Effector memory CD4-positive, alpha-beta T cell (primary cell): Measurements from ENCODE around the gene EGR2.

ENCODE experiments used
- DNase-seq, 3 donors: peaks; one replicate each; pipeline ENCODE4 v3.0.0-alpha.2; 2020
- H3K27ac ChIP-seq: 2 replicates; pipeline ENCODE4 v1.7.0; 2013; ENCODE audit warnings: mild to moderate bottlenecking, low read length, moderate library complexity; ENCODE audit not compliant: insufficient read depth, poor library complexity, severe bottlenecking
- H3K27me3 ChIP-seq: replicated peaks from 2 replicates; pipeline ENCODE4 v1.7.0; 2013; ENCODE audit warnings: mild to moderate bottlenecking, low read length; ENCODE audit not compliant: insufficient read depth, control insufficient read depth, poor library complexity, severe bottlenecking
- H3K36me3 ChIP-seq: 2 replicates; pipeline ENCODE4 v1.7.0; 2013; ENCODE audit warnings: mild to moderate bottlenecking, low read length, moderate library complexity; ENCODE audit not compliant: control insufficient read depth, insufficient read depth
- H3K4me1 ChIP-seq: 2 replicates; pipeline ENCODE4 v1.7.0; 2013; ENCODE audit warnings: low read length, mild to moderate bottlenecking; ENCODE audit not compliant: control insufficient read depth, insufficient read depth, poor library complexity, severe bottlenecking
- H3K4me3 ChIP-seq: 2 replicates; pipeline ENCODE4 v1.7.0; 2013; ENCODE audit warnings: low read length, low read depth, mild to moderate bottlenecking; ENCODE audit not compliant: insufficient read depth, poor library complexity, severe bottlenecking
- H3K9me3 ChIP-seq: 2 replicates; pipeline ENCODE4 v1.7.0; 2013; ENCODE audit warnings: mild to moderate bottlenecking, low read length, moderate library complexity; ENCODE audit not compliant: control insufficient read depth

Gene EGR2

DNA sequence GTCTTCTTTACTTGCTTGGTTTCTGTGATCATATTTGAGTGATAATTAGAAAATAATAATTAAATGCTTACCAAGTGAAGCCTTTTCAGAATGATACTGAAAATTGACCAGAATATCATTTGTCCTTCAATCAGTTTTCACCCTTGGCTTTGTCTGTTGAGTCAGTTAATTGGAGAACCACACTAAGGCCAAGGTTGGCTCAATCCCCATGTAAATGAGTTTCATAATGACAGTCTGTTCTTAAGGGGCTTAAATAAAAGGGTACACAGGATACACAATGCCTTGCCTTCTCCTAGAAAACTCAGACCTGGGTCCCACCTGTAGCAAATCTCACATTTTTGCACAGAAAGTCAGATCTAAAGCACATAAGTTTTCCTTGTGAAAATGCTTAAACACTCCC, 31.3 kb upstream of the EGR2 start:
- Histone ChIP-seq H3K4me3 (no peak overlapping the region), H3K4me1 (no peaks in the 10 kb centered on the region)

GRCh38 chr10:62844280-62845011, 28.3 kb upstream of the EGR2 start:
- no peaks in the 10 kb centered on the region for H3K4me1 ChIP-seq
- H3K4me3 ChIP-seq = no peak overlapping the region
- no peaks in the 10 kb centered on the region for H3K36me3 ChIP-seq
- no peak overlapping the region for H3K27ac ChIP-seq
- no peaks in the 10 kb centered on the region for H3K9me3 ChIP-seq
- no peak for DNase-seq
- no peaks in the 10 kb centered on the region for H3K27me3 ChIP-seq

More for the DNA sequence above, 31.3 kb upstream of the EGR2 start:
- no peak for DNase-seq
- H3K27ac ChIP-seq = no peak overlapping the region
- no peaks in the 10 kb centered on the region for H3K27me3 ChIP-seq
- no peaks in the 10 kb centered on the region for H3K9me3 ChIP-seq
- no peaks in the 10 kb centered on the region for H3K36me3 ChIP-seq

GRCh38 chr10:62843600-62843999, 27.4 kb upstream of the EGR2 start:
- Histone ChIP-seq H3K27me3 (no peaks in the 10 kb centered on the region), H3K9me3 (no peaks in the 10 kb centered on the region), H3K4me3 (no peak overlapping the region), H3K27ac (no peak overlapping the region), H3K36me3 (no peaks in the 10 kb centered on the region), H3K4me1 (no peaks in the 10 kb centered on the region)
- DNase-seq = no peak

DNA sequence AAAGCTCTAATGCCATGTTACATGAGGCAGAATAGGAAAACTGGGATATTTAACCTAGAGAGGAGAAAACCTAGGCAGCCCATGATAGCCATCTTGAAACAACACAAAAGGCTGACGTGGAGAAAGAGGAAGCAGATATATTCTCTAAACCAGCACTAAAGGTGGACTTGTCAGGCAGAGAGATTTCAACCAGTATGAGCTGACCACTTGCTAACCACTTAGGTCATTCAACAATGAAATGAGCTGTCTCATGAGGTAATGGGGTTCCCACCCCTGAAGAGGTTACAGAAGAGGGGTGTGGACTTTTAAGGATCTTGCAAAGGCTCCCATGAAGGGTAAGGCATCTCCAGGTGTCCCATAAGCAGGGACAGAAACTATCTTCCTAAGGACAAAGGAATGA, 26.8 kb upstream of the EGR2 start:
- H3K27me3 ChIP-seq = no peaks in the 10 kb centered on the region
- no peak overlapping the region for H3K27ac ChIP-seq

GRCh38 chr10:62839590-62839989, 23.4 kb upstream of the EGR2 start:
- H3K4me1 ChIP-seq = no peaks in the 10 kb centered on the region
- no peak overlapping the region for H3K4me3 ChIP-seq
- DNase-seq = no peak
- no peaks in the 10 kb centered on the region for H3K36me3 ChIP-seq
- H3K27me3 ChIP-seq = no peaks in the 10 kb centered on the region
- H3K9me3 ChIP-seq = no peaks in the 10 kb centered on the region
- H3K27ac ChIP-seq = no peak overlapping the region

More for the DNA sequence above, 26.8 kb upstream of the EGR2 start:
- DNase-seq = no peak
- H3K4me3 ChIP-seq = no peak overlapping the region
- H3K9me3 ChIP-seq = no peaks in the 10 kb centered on the region
- H3K4me1 ChIP-seq = no peaks in the 10 kb centered on the region
- no peaks in the 10 kb centered on the region for H3K36me3 ChIP-seq

- H3K36me3 ChIP-seq = no peaks in the 10 kb centered on the region
- H3K27me3 ChIP-seq = no peaks in the 10 kb centered on the region
- no peak overlapping the region for H3K27ac ChIP-seq
- DNase-seq = no peak
- no peaks in the 10 kb centered on the region for H3K4me1 ChIP-seq
- H3K9me3 ChIP-seq = no peaks in the 10 kb centered on the region
- H3K4me3 ChIP-seq = no peak overlapping the region
Measured at GRCh38 chr10:62831346-62831745, 15.2 kb upstream of the EGR2 start.

GRCh38 chr10:62830679-62831078, 14.5 kb upstream of the EGR2 start:
- Histone ChIP-seq H3K27me3 (no peaks in the 10 kb centered on the region), H3K27ac (no peak overlapping the region), H3K4me3 (no peak overlapping the region), H3K9me3 (no peaks in the 10 kb centered on the region), H3K4me1 (no peaks in the 10 kb centered on the region), H3K36me3 (no peaks in the 10 kb centered on the region)
- DNase-seq = no peak

- no peak overlapping the region for H3K27ac ChIP-seq
- H3K9me3 ChIP-seq = no peaks in the 10 kb centered on the region
- no peaks in the 10 kb centered on the region for H3K27me3 ChIP-seq
- H3K4me3 ChIP-seq = no peak overlapping the region
- no peaks in the 10 kb centered on the region for H3K36me3 ChIP-seq
- H3K4me1 ChIP-seq = no peaks in the 10 kb centered on the region
- no peak for DNase-seq
Measured at GRCh38 chr10:62829622-62830021, 13.5 kb upstream of the EGR2 start.

GRCh38 chr10:62826273-62826672, 10.1 kb upstream of the EGR2 start:
- Histone ChIP-seq H3K9me3 (no peaks in the 10 kb centered on the region), H3K27me3 (no peaks in the 10 kb centered on the region), H3K27ac (no peak overlapping the region), H3K36me3 (no peaks in the 10 kb centered on the region), H3K4me1 (no peaks in the 10 kb centered on the region), H3K4me3 (no peak overlapping the region)
- no peak for DNase-seq

GRCh38 chr10:62820586-62820985, 4.4 kb upstream of the EGR2 start:
- H3K4me1 ChIP-seq = peaks cover 28% of the 10 kb centered on the region
- H3K27ac ChIP-seq = no peak overlapping the region

More at GRCh38 chr10:62820586-62820985, 4.4 kb upstream of the EGR2 start:
- Histone ChIP-seq H3K36me3 (no peaks in the 10 kb centered on the region), H3K4me3 (no peak overlapping the region), H3K27me3 (peaks cover 17% of the 10 kb centered on the region), H3K9me3 (no peaks in the 10 kb centered on the region)
- DNase-seq = no peak
